Natural killer cell (primary cell): Measurements from ENCODE around the gene AUTS2. TPM values are rescaled to one million over a fixed set of nuclear protein-coding genes. Genes with fewer than 3 reads are reported as not detected.

Experiments
- ATAC-seq, 3 donors: fragments of 150-1000 bp in 2 of 3; fragments of 200-7000 bp in 1 of 3; cut with Tn5 transposase; 1 replicate in 1 of 3; 2 replicates in 2 of 3; pipeline ENCODE4 v1.10.0; 2021; ENCODE audit warnings: mild to moderate bottlenecking in 2 of 3, moderate library complexity in 2 of 3
- DNase-seq, 2 donors: peaks; one replicate each; pipeline versions ENCODE4 v3.0.0 to v3.0.0-alpha.2; 2013 to 2021; ENCODE audit warnings: mixed read lengths in 1 of 2
- H3K27ac ChIP-seq: one replicate; pipeline ENCODE4 v1.5.1; 2013; ENCODE audit warnings: mild to moderate bottlenecking, low read length
- H3K27me3 ChIP-seq: one replicate; pipeline ENCODE4 v1.6.1; 2013; ENCODE audit warnings: low read length; ENCODE audit not compliant: control insufficient read depth, insufficient read depth
- H3K36me3 ChIP-seq: one replicate; pipeline ENCODE4 v1.6.1; 2013; ENCODE audit warnings: low read length; ENCODE audit not compliant: control insufficient read depth, insufficient read depth
- H3K4me1 ChIP-seq: one replicate; pipeline ENCODE4 v1.6.1; 2013; ENCODE audit warnings: low read length; ENCODE audit not compliant: control insufficient read depth, insufficient read depth
- H3K4me3 ChIP-seq: one replicate; pipeline ENCODE4 v1.5.1; 2013; ENCODE audit warnings: low read length
- H3K9me3 ChIP-seq: one replicate; pipeline ENCODE4 v1.6.1; 2013; ENCODE audit warnings: low read length; ENCODE audit not compliant: control insufficient read depth, insufficient read depth
- H3K27ac Mint-ChIP-seq, 2 donors: one replicate each; pipeline ENCODE4 v1.8.0; 2022; ENCODE audit warnings: mild to moderate bottlenecking in 2 of 2, mixed read lengths in 2 of 2, moderate library complexity in 1 of 2
- H3K27me3 Mint-ChIP-seq, 2 donors: one replicate each; pipeline ENCODE4 v1.8.0; 2022; ENCODE audit warnings: low read depth in 2 of 2, mixed read lengths in 2 of 2
- H3K36me3 Mint-ChIP-seq: one replicate; pipeline ENCODE4 v1.8.0; 2022; ENCODE audit warnings: mixed read lengths
- H3K4me1 Mint-ChIP-seq, 2 donors: one replicate each; pipeline ENCODE4 v1.8.0; 2022; ENCODE audit warnings: mixed read lengths in 2 of 2
- H3K4me3 Mint-ChIP-seq: one replicate; pipeline ENCODE4 v1.8.0; 2022; ENCODE audit warnings: mild to moderate bottlenecking, moderate library complexity, mixed read lengths
- H3K9me3 Mint-ChIP-seq, 2 donors: one replicate each; pipeline ENCODE4 v1.8.0; 2022; ENCODE audit warnings: mixed read lengths in 2 of 2
- CTCF ChIP-seq: fragments of 200-600 bp; IDR thresholded peaks from one replicate; pipeline ENCODE4 v1.8.0; 2022; ENCODE audit warnings: antibody characterized with exemption
- WGBS: methylation state at CpG from one replicate; pipeline ENCODE4 v1.1.7; 2013; ENCODE audit warnings: missing lambda C conversion rate; ENCODE audit not compliant: insufficient coverage; 5-methylcytosine and 5-hydroxymethylcytosine counted together
- intact Hi-C: fragments of 100-400 bp; cut with micrococcal nuclease; formaldehyde crosslinking; loops from one replicate; pipeline ENCODE4 v1.14.2; 2022
- total RNA-seq, 4 donors: library from RNA; stranded (reverse); fragments of 120-200 nt in 1 of 4; gene quantifications; one replicate each; pipeline versions ENCODE4 v1.2.3 to v1.2.4, GENCODE V29; 2013 to 2022

Gene AUTS2
- total RNA-seq, 3 donors from 2014 or later (not counting 1 experiment from before 2014, with no cell fraction given), result 147 to 197 (median 155) TPM

GRCh38 chr7:70829221-70830059 lies 1231.2 kb downstream of the AUTS2 start:
- H3K27me3 Mint-ChIP-seq, result peaks cover 3 to 6% of the 10 kb centered on the region in 2 donors
- no peaks in the 10 kb centered on the region for H3K36me3 Mint-ChIP-seq
- H3K9me3 Mint-ChIP-seq, result no peaks in the 10 kb centered on the region
- no peak overlapping the region for H3K27ac ChIP-seq
- TF ChIP-seq CTCF, result peak; percentile 78
- intact Hi-C loops, result loop anchor here (1.0 kb wide), 1 partner anchor 904 kb away; no protein-coding TSS in a partner anchor
- 2% methylated on average over 29 of the region's 29 CpGs for WGBS
- ATAC-seq (peak; percentile 69 to 90 (median 78)), DNase-seq (peak; percentile 31 to 77)
- H3K27me3 ChIP-seq, result peaks cover 3% of the 10 kb centered on the region
- H3K4me1 Mint-ChIP-seq, result peaks cover 8 to 15% of the 10 kb centered on the region in 2 donors
- no peak overlapping the region for H3K27ac Mint-ChIP-seq
- H3K4me3 ChIP-seq, result no peak overlapping the region
- H3K4me3 Mint-ChIP-seq, result peak overlapping the region; percentile 19
- no peaks in the 10 kb centered on the region for H3K9me3 ChIP-seq
- H3K36me3 ChIP-seq, result no peaks in the 10 kb centered on the region
- peaks cover 11% of the 10 kb centered on the region for H3K4me1 ChIP-seq

GRCh38 chr7:70830060-70830395 lies 1231.8 kb downstream of the AUTS2 start:
- Mint-ChIP-seq H3K36me3 (no peaks in the 10 kb centered on the region), H3K9me3 (no peaks in the 10 kb centered on the region), H3K4me3 (no peak overlapping the region), H3K4me1 (peaks cover 8 to 15% of the 10 kb centered on the region in 2 donors), H3K27ac (no peak overlapping the region), H3K27me3 (peaks cover 3 to 6% of the 10 kb centered on the region in 2 donors)
- Histone ChIP-seq H3K27ac (no peak overlapping the region), H3K4me3 (no peak overlapping the region), H3K4me1 (peaks cover 11% of the 10 kb centered on the region), H3K36me3 (no peaks in the 10 kb centered on the region), H3K27me3 (peaks cover 3% of the 10 kb centered on the region), H3K9me3 (no peaks in the 10 kb centered on the region)
- WGBS, result 54% methylated on average over 7 of the region's 7 CpGs
- DNase-seq (no peak), ATAC-seq (no peak)
- no peak for TF ChIP-seq CTCF
- intact Hi-C loops, result no loop called here

- no peak overlapping the region for H3K4me3 Mint-ChIP-seq
- 89% methylated on average over 7 of the region's 7 CpGs for WGBS
Measured at GRCh38 chr7:70830426-70830825, 1232.2 kb downstream of the AUTS2 start.

More at GRCh38 chr7:70830426-70830825, 1232.2 kb downstream of the AUTS2 start:
- Histone ChIP-seq H3K27ac (no peak overlapping the region), H3K9me3 (no peaks in the 10 kb centered on the region), H3K36me3 (no peaks in the 10 kb centered on the region), H3K4me1 (peaks cover 11% of the 10 kb centered on the region), H3K4me3 (no peak overlapping the region), H3K27me3 (peaks cover 3% of the 10 kb centered on the region)
- Mint-ChIP-seq H3K9me3 (no peaks in the 10 kb centered on the region), H3K27ac (no peak overlapping the region), H3K27me3 (peaks cover 3 to 6% of the 10 kb centered on the region in 2 donors), H3K36me3 (no peaks in the 10 kb centered on the region), H3K4me1 (peaks cover 8 to 15% of the 10 kb centered on the region in 2 donors)
- ATAC-seq (no peak), DNase-seq (no peak)
- TF ChIP-seq CTCF, result no peak
- intact Hi-C loops, result no loop called here
